GM19351 (cell line): ENCODE results near the gene SARNP.

Experiments used
- ATAC-seq: cut with Tn5 transposase; IDR thresholded peaks from one replicate; pipeline ENCODE4 v1.9.1; 2021; ENCODE audit warnings: mild to moderate bottlenecking, moderate library complexity; ENCODE audit not compliant: unreplicated experiment

Gene SARNP

DNA sequence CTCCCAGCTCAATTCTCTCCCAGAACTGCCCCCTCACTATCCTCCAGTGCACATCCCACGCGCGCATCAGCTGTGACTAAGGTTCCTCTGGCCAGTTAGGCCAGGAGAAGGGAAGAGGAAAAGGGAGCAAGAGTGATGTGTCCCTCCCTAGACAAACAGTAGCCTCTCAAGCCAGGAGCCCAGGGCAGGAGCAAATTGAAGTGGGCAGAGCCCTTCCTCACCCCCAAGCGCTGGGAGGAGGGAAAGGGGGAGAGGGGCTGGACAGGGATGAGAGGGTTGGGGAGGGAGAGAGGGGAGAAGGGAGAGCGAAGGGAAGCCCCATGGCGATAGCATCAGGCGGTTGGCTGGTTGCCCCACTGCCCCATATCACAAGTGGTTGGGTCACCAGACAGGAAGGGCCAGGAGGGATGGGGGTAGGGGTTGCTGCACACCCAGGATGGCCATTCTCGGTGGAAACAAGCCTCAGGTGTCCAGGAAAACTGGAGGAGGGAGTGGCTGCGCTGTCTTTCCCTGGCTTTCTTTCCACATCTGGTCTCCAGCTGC is 89.8 kb downstream of the SARNP start:
- no peak for ATAC-seq

DNA sequence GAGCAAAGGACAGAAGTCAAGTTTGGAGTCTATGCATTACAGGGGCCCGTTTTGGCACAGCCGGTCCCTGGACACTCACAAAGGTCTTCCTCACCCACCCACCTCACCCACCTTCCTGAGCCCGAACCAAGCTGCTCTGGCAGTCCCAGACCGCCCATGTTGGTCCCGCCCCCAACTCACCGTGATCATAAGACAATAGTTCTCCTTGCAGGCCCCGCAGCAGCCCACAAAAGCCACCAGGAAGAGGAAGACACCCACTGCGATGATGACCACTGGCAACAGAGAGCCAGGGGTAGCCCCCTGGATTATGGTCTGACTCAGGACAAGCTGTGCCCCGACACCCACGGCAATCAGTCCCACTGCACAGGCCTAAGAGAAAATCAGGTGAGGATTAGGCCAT is 90.6 kb downstream of the SARNP start:
- ATAC-seq: no peak

DNA sequence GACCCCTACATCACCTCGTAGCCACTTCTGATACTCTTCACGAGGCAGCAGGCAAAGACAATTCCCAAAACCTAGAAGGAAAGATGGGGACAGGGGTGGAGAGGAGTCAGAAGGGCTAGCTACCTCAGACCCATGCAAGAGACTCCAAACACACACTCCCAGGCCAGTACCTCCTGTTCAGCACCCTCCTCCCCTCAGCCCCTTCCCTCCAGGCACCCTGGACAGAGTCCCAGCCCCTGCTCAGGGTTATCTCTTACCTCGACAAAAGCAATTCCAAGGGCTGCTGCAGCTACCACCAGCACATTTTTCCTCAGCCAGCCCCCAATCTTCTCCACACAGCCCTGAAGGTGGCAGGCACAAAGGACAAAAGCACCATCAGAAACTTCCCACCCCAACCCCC is 92.0 kb downstream of the SARNP start:
- ATAC-seq: no peak

DNA sequence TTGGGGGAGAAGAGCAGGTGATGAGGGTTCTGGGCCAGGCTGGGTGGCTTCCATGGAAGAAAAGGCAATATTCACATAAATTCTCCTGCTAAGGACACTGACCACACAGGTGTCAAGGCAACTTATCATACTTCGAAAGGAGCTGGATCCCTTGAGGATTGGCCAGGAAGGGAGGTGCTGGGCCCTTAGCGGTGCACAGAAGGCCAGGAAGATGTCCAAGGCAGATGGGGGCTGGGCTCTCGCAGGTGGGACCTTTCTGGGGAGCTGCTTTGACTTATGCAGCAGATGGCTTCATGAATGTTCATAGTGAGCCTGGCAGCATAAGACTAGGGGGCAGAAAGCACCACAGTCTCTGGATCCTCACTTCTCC is 92.6 kb downstream of the SARNP start:
- ATAC-seq: no peak

DNA sequence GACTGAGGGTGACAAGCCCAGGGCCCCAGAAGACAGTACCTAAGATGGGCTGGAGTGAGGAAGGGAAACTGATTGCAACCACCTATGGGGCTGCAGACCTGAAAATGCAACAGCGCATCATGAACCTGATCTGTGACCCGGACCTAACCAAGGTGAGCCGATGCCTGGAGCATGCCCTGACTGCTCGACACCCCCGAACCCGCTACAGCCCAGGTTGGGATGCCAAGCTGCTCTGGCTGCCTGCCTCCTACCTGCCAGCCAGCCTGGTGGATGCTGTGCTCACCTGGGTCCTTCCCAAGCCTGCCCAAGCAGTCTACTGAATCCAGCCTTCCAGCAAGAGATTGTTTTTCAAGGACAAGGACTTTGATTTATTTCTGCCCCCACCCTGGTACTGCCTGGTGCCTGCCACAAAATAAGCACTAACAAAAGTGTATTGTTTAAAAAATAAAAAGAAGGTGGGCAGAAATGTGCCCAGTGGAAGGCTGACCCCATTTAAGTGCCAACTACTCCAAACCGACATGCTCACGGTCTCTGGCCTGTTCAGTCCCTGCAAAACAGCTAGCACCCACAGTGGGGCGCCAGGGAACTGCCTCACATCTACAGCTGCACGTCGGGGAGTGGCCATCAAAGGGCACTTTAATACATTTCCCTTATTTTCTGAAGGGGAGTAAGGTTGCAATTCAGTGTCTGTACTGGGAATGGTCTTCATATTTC is 93.1 kb downstream of the SARNP start:
- peak; percentile 39 for ATAC-seq

DNA sequence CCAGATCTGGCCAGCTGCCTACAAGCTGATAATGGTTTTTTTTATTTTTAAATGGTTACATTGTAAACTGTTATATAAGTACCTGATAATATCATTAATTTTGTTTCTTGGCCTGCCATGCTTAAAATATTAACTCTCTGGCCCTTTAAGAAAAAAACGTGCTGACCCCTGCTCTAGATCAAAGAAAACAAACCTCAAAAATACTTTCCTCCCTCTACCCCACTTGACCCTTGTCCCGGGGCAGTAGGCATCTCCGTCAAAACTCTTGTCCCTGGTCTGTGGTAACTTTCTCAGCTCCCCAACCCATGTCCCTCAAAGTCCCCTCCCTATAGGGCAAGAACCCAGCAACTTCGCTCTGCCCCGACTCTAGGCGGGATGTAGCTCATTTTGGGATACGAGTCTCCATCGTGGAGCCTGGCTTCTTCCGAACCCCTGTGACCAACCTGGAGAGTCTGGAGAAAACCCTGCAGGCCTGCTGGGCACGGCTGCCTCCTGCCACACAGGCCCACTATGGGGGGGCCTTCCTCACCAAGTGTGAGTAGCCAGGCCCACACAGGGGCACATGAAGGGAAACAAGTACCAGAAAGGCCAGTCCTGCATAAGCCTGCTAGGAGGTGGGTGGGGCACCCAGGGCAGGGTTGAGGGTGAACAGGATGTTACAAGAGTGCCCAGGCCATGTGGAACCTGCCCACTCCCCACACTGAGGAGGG is 93.9 kb downstream of the SARNP start:
- ATAC-seq: no peak

DNA sequence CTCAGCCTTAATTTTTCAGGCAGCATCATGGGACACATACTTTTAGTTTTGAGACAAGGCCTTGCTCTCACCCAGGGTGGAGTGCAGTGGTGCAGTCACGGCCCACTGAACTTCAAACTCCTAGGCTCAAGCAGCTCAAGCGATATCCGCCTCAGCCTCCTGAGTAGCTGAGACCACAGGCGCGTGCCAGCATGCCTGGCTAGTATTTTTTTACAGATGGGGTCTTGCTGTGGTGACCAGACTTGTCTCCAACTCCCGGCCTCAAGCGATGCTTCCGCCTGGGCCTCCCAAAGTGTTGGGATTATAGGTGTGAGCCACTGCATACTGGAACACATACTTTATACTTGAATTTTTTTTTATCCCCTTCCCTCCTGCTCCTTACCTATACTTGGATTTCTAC is 94.6 kb downstream of the SARNP start:
- ATAC-seq: no peak

DNA sequence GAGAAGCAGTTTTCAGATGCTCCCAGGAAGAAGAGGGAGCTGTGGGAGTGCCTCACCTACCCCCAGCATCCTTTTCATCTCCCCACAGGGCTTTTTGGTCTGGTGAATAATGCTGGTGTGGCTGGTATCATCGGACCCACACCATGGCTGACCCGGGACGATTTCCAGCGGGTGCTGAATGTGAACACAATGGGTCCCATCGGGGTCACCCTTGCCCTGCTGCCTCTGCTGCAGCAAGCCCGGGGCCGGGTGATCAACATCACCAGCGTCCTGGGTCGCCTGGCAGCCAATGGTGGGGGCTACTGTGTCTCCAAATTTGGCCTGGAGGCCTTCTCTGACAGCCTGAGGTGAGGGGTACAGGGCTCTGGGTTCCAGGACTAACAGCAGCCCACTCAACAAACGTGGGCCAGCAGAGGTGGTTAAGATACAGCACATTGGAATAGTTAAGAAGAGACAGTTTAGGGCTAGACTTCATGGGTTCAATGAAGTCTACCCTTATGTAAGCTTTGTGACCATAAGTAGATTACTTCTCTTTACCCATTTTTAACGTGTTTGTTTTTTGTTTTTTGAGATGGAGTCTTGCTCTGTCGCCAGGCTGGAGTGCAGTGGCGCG is 95.8 kb downstream of the SARNP start:
- no peak for ATAC-seq

DNA sequence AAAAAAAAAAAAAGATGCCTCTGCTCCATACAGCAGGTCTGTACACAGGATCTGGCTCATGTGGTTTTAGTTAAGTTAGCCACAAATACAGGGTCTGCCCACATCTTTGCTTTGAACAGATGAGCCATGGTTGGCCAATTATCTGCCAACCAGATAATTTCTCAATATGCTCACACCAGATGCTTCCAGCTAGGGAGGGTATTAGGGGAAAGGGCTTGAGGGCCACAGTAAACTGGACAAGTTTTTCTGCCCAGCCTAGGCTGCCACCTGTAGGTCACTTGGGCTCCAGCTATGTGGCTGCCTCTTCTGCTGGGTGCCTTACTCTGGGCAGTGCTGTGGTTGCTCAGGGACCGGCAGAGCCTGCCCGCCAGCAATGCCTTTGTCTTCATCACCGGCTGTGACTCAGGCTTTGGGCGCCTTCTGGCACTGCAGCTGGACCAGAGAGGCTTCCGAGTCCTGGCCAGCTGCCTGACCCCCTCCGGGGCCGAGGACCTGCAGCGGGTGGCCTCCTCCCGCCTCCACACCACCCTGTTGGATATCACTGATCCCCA is 96.6 kb downstream of the SARNP start:
- ATAC-seq: no peak

DNA sequence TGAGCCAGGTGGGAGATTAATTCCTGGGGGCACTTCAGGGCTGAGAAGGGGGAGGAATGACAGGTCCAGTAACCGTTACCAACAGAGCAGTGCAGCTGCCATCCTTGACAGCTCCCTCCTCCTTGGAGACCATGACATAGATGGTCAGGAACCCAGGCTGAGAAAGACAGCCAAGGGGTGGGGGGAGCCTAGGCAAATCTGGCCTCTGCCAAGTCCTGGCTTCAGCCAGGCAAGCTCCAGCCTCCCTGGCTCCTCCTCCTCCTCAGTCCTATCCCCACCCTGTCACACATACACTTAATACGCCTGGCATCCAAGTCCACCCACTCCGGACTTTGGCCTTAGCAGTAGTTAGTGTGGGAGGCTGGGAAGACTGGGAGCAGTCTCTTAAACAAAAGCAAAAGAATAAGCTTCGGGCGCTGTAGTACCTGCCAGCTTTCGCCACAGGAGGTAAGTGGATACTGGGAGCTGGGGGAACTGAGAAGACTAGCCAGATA is 97.4 kb downstream of the SARNP start, which contains the start of gene RDH5:
TSS of gene RDH5 (plus strand) at position 323 of the 494 bp plus-strand sequence. CDS start 792 bp downstream, outside the sequence.
- ATAC-seq: no peak

DNA sequence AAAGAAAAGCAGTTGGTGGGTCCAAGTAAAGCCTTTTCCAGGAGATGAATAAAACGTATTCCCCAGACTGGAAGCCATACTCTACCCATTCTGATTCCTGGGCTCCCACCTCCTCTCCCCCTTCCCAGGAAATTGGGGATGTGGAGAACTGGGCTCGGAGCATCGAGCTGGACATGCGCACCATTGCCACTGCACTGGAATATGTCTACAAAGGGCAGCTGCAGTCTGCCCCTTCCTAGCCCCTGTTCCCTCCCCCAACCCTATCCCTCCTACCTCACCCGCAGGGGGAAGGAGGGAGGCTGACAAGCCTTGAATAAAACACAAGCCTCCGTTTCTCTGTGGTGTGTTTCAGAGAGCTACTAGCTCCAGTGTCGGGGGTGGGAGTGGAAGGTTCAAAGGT is 98.2 kb downstream of the SARNP start:
- no peak for ATAC-seq

DNA sequence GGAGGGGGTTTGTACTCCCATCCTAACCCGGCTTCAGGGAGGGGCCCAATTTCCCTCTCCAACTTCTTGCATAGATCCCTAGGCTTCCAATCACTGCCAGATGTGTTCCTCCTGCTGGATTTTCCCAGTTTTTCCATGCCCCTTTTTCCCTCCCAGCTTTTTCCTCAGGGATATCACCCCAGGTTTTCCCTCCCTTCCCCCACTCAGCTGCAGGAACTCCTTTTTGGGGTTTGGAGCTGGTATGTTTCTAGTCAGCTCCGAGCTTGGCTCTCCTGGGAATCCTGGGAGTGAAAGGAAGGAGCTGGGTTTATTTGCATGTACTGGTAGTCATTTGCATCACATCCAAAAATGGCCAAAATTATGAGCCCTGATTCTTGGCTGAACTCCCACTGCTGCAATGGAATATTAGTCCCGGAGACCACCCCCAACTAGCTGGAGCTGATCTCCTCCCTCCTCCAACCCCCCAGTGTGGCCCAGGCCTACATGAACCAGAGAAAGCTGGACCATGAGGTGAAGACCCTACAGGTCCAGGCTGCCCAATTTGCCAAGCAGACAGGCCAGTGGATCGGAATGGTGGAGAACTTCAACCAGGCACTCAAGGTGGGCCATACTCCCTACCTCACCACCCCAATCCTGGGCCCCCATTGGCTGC is 98.8 kb downstream of the SARNP start:
- no peak for ATAC-seq

DNA sequence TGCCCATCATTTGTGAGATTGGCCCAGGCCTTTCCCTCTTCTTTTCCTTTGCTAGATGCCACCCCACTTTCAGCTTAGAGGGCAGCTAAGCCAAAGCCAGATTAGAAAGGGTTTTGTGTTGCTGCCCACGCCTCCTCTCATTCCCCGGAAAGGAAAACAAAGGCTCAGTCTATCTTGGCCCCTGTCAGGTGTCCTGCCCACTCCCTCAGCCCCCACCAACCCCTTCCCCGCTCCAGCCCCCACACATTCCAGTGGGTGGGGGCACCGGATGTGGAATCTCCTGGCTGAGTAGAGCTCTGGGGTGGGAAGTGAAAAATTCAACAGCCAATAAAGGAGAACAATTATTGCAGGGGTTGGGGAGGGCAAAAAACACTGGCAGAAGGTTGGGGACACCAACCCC is 99.5 kb downstream of the SARNP start:
- no peak for ATAC-seq

DNA sequence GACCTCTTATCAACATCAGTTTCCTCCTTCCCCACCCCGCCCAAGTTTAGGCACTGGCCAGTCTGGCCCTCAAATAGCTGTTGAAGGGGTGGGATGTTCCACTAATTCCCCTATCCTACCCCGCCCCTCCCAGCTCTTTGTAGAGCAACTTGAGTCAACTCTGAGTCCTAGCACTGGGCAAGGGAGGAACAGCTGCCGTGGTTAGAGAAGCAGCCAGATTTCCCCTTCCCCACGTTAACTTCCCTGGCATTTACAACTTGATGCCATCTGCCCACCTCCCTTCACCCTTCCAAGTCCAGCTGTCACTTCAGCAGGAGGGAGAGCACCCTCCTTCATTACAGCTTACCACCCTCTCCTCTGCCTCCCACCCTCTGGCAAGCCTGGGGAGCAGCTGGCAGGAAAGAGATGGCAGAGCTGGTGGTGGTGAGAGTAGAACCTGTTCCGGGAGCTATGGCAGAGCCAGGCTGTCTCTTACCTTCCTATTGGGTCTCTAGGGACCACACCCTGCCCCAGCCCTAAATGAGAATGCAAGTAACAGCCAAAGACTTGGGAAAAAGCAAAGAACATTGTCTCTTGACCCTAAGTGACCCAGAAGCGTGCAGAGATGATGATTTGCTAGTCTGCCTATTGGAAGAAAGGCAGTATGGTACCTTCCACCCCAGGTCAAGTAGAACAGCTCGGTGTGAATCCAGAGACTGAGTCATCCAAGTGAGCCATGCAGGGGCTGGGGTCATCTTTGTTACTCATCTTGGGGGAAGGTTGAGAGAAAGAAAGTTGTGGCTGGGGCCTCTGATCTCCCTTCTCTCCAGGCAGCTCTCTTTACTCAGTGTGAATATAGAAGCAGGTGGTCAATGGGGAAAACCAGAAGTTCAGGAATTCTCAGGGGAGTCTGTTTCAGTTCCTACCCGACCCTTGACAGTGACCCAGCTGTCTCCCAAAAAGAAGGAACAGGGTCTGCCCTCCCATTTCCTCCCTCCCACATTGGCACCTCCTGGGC is 100.2 kb downstream of the SARNP start:
- peak; percentile 27 for ATAC-seq

DNA sequence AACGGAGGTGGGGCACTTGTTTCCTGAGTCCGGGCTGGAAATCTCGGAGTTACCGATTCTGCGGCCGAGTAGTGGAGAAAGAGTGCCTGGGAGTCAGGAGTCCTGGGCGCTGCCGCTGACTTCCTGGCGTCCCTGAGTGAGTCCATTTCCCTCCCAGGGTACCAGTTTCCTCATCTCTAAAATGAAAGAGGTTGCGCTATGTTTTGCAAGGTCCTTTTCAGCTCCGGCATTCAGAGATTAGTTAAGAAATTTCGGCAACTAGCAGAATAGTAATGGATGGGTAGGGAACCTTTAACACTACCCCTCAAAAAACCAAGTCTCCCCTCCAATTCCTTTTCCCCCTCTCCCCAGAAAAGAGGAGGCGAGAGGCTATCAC is 101.0 kb downstream of the SARNP start:
- ATAC-seq: no peak

DNA sequence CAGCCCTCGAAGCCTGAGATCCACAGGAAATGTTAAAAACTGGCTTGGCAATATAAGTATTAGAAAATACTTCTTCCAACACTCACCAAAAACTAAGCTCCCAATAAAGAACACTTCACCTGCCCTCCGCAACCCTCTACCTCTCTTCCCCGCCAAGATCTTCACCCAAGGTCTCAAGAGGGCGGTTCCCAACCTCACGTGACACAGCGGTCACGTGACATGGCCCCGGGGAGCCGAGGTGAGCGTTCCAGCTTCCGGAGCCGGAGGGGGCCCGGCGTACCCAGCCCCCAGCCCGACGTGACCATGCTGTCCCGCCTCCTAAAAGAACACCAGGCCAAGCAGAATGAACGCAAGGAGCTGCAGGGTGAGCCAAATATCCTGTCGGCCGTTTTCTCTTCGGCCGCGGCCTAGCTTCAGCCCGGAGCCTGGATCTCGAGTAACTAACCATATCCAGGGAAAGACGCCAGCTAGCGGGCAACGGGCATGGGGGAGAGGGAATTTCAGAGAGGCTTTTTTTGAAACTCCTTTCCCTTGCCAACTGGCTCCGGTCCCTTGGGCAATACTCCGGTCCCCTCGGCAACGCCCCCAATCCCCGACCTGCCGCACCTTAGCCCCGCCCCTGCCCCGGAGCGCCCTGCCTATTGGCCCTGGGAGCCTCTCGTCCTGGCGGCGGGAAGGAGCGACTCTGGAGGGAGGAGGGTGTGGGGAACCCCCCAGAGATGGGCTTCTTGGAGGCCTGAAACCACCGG is 101.5 kb downstream of the SARNP start, which contains the start of gene BLOC1S1:
TSS of gene BLOC1S1 (plus strand) at position 214 of the 749 bp plus-strand sequence. CDS start at position 220, 6 bp downstream.
- ATAC-seq: peak; percentile 82

DNA sequence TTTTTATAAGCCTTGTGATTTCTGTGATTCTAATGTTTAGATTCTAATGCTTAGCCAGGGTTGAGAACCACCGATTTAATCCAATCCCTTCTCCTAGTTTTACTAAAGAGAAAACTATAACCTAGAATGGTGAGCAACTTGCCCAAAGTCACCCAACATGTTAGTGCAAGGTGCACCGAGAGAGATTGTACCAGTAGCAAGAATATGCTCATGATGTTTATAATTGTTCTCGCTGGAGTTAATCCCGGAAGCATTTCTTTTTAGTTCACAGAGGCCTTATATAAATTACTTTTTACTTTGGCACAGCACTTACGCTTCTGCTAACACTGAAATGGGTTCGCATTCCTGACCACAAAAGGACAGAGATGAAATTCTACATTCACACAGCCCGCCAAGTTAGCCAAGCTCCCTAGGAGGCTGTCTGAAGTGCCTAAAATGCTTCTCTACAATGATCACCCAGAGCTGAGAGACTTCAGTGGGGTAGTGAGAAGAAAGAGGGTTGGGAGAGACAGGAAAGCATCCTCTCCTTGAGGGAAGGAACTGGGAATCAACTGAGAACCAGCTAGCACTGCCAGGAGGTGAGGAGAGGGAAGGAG is 102.3 kb downstream of the SARNP start:
- no peak for ATAC-seq

DNA sequence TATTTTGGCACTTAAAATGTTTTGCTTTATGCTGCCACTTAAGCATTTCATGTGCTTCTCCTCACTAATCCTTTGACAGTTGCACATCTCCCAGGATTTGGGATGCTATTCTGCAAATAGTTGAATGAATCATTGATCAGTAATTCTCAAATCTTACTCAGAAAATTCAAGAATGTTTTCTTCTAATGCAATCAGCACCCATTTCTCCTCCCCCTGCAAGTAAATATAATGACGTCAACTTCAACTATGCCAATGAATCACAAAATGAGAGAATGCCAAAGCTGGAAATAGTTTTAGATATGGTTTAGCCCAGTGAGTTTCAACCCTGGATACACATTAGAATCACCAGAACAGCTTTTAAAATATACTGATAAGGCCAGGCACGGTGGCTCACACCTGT is 103.8 kb downstream of the SARNP start:
- no peak for ATAC-seq
